SH-SY5Y (cell line): ENCODE data around the gene CD46.

Source experiments
- GATA2 ChIP-seq: IDR thresholded peaks from 2 replicates; pipeline ENCODE4 v1.6.1; 2011; ENCODE audit warnings: mild to moderate bottlenecking, low read depth, low read length
- GATA3 ChIP-seq: IDR thresholded peaks from 2 replicates; pipeline ENCODE4 v1.6.1; 2011; ENCODE audit warnings: low read depth, mild to moderate bottlenecking, low read length, moderate library complexity

- TF ChIP-seq GATA2 = no peak
- no peak for TF ChIP-seq GATA3
Observed at GRCh38 chr1:207826557-207827487, 75.0 kb downstream of the CD46 start.
